Activated CD8-positive, alpha-beta T cell treated with anti-CD3 and anti-CD28 coated beads, Interleukin-2, amount 10 ng/mL, durations not matched to agents 7 days and 5 days (primary cell): ENCODE measurements around the gene RNF121. TPM values are rescaled to one million over a fixed set of nuclear protein-coding genes. Genes with fewer than 3 reads are reported as not detected.

Experiments
- ATAC-seq: fragments of 150-1000 bp; cut with Tn5 transposase; one replicate; pipeline ENCODE4 v1.10.0; 2021; ENCODE audit warnings: moderate library complexity
- CTCF ChIA-PET: fragments of 350-600 bp; sonication (Branson Sonifier 250); formaldehyde crosslinking; loops from one replicate; lab custom pipeline; 2021; ENCODE audit warnings: antibody characterized with exemption; lab: Charles Lee
- POLR2A ChIA-PET: fragments of 350-600 bp; sonication (Branson Sonifier 250); formaldehyde crosslinking; loops from one replicate; lab custom pipeline; 2021; ENCODE audit warnings: antibody characterized with exemption; lab: Charles Lee
- DNase-seq: peaks from one replicate; pipeline ENCODE4 v3.0.0-alpha.2; 2020
- H3K27ac Mint-ChIP-seq: one replicate; pipeline ENCODE4 v1.8.0; 2021; ENCODE audit warnings: mild to moderate bottlenecking, mixed read lengths
- H3K27me3 Mint-ChIP-seq: one replicate; pipeline ENCODE4 v1.8.0; 2021; ENCODE audit warnings: low read depth, mixed read lengths
- H3K36me3 Mint-ChIP-seq: one replicate; pipeline ENCODE4 v1.8.0; 2021; ENCODE audit warnings: low read depth, mixed read lengths
- H3K4me1 Mint-ChIP-seq: one replicate; pipeline ENCODE4 v1.8.0; 2021; ENCODE audit warnings: low read depth, mixed read lengths
- H3K4me3 Mint-ChIP-seq: one replicate; pipeline ENCODE4 v1.8.0; 2021; ENCODE audit warnings: mild to moderate bottlenecking, mixed read lengths
- H3K9me3 Mint-ChIP-seq: one replicate; pipeline ENCODE4 v1.8.0; 2022; ENCODE audit warnings: mixed read lengths; ENCODE audit not compliant: insufficient read depth
- total RNA-seq, 2 experiments: library from RNA; stranded (reverse); gene quantifications; one replicate each; pipeline ENCODE4 v1.2.3, GENCODE V29; 2021

RNF121 gene
- total RNA-seq, 2 experiments from 2014 or later: 24.8 to 29.9 TPM

- no peak for DNase-seq
- no peaks in the 10 kb centered on the region for H3K9me3 Mint-ChIP-seq
- ATAC-seq: no peak
- no peak overlapping the region for H3K4me3 Mint-ChIP-seq
- H3K27me3 Mint-ChIP-seq: no peaks in the 10 kb centered on the region
- POLR2A ChIA-PET: no interaction called here
- peaks cover 54% of the 10 kb centered on the region for H3K36me3 Mint-ChIP-seq
- no peaks in the 10 kb centered on the region for H3K4me1 Mint-ChIP-seq
- peak overlapping the region; percentile 50 for H3K27ac Mint-ChIP-seq
- CTCF ChIA-PET: no interaction called here
Measured at GRCh38 chr11:71914617-71915189, 14.1 kb upstream of the RNF121 start.

- Mint-ChIP-seq H3K27ac (no peak overlapping the region), H3K27me3 (no peaks in the 10 kb centered on the region), H3K4me1 (no peaks in the 10 kb centered on the region), H3K36me3 (peaks cover 48% of the 10 kb centered on the region), H3K4me3 (no peak overlapping the region), H3K9me3 (no peaks in the 10 kb centered on the region)
- ATAC-seq: no peak
- POLR2A ChIA-PET: no interaction called here
- no peak for DNase-seq
- CTCF ChIA-PET: no interaction called here
Measured at GRCh38 chr11:71917646-71918140, 11.2 kb upstream of the RNF121 start.

GRCh38 chr11:71927820-71928736 is 768 bp upstream of the RNF121 start, which contains the start of gene XNDC1N:
Gene XNDC1N, minus strand, starts transcription at chr11:71928594. Its CDS starts 5,241 bp downstream, at chr11:71923353.
- Mint-ChIP-seq H3K4me3 (peak within 1 kb of the TSS; percentile 91), H3K4me1 (peaks cover 35% of the 10 kb centered on the region), H3K27me3 (no peaks in the 10 kb centered on the region), H3K27ac (peak within 1 kb of the TSS; percentile 99), H3K36me3 (peaks cover 20% of the 10 kb centered on the region), H3K9me3 (no peaks in the 10 kb centered on the region)
- CTCF ChIA-PET: interaction anchor here (0.8 to 2.6 kb wide), 12 partner anchors 8 to 503 kb away, joined by 3 to 16 read pairs (median 4); no protein-coding TSS in a partner anchor
- ATAC-seq (peak; percentile 88), DNase-seq (peak; percentile 86)
- POLR2A ChIA-PET: interaction anchor here (0.6 to 2.4 kb wide), 12 partner anchors 11 to 1725 kb away, joined by 3 to 16 read pairs (median 3); partner anchors contain the start of genes ANAPC15, FADD and IL18BP

GRCh38 chr11:71929491-71929890 is 645 bp downstream of the RNF121 start:
- POLR2A ChIA-PET: interaction anchor here (0.8 to 2.4 kb wide), 2 partner anchors 183 to 430 kb away, joined by 3 to 16 read pairs; partner anchors contain the start of gene ANAPC15
- H3K4me1 Mint-ChIP-seq: peaks cover 44% of the 10 kb centered on the region
- no peaks in the 10 kb centered on the region for H3K27me3 Mint-ChIP-seq
- no peaks in the 10 kb centered on the region for H3K9me3 Mint-ChIP-seq
- peaks cover 19% of the 10 kb centered on the region for H3K36me3 Mint-ChIP-seq
- H3K4me3 Mint-ChIP-seq: peak overlapping the region; percentile 91
- CTCF ChIA-PET: interaction anchor here (0.7 to 2.6 kb wide), 10 partner anchors 10 to 502 kb away, joined by 3 to 16 read pairs (median 4); no protein-coding TSS in a partner anchor
- H3K27ac Mint-ChIP-seq: peak overlapping the region; percentile 99
- DNase-seq (no peak), ATAC-seq (no peak)

- Mint-ChIP-seq H3K36me3 (peaks cover 9% of the 10 kb centered on the region), H3K27ac (no peak overlapping the region), H3K9me3 (no peaks in the 10 kb centered on the region), H3K27me3 (no peaks in the 10 kb centered on the region), H3K4me3 (peak overlapping the region; percentile 91), H3K4me1 (peaks cover 45% of the 10 kb centered on the region)
- ChIA-PET CTCF (interaction anchor here (1.6 kb wide), 1 partner anchor 47 kb away, joined by 5 read pairs; no protein-coding TSS in a partner anchor), POLR2A (no interaction called here)
- DNase-seq: no peak
- no peak for ATAC-seq
Measured at GRCh38 chr11:71930556-71931244, 1.9 kb downstream of the RNF121 start.

- Mint-ChIP-seq H3K27me3 (no peaks in the 10 kb centered on the region), H3K36me3 (peaks cover 8% of the 10 kb centered on the region), H3K4me1 (peaks cover 45% of the 10 kb centered on the region), H3K4me3 (no peak overlapping the region), H3K9me3 (no peaks in the 10 kb centered on the region), H3K27ac (no peak overlapping the region)
- DNase-seq (no peak), ATAC-seq (no peak)
- ChIA-PET POLR2A (no interaction called here), CTCF (interaction anchor here (1.1 to 1.6 kb wide), 2 partner anchors 46 to 94 kb away, joined by 5 read pairs; no protein-coding TSS in a partner anchor)
Measured at GRCh38 chr11:71931245-71931602, 2.4 kb downstream of the RNF121 start.

- no peaks in the 10 kb centered on the region for H3K9me3 Mint-ChIP-seq
- peaks cover 35% of the 10 kb centered on the region for H3K4me1 Mint-ChIP-seq
- POLR2A ChIA-PET: no interaction called here
- H3K27ac Mint-ChIP-seq: no peak overlapping the region
- ATAC-seq (no peak), DNase-seq (no peak)
- H3K36me3 Mint-ChIP-seq: peaks cover 2% of the 10 kb centered on the region
- CTCF ChIA-PET: interaction anchor here (1.3 to 1.6 kb wide), 2 partner anchors 24 to 481 kb away, joined by 3 to 5 read pairs; no protein-coding TSS in a partner anchor
- no peaks in the 10 kb centered on the region for H3K27me3 Mint-ChIP-seq
- H3K4me3 Mint-ChIP-seq: no peak overlapping the region
Measured at GRCh38 chr11:71933141-71933933, 4.5 kb downstream of the RNF121 start.

GRCh38 chr11:71934213-71934612 is 5.4 kb downstream of the RNF121 start:
- Mint-ChIP-seq H3K4me3 (no peak overlapping the region), H3K9me3 (no peaks in the 10 kb centered on the region), H3K27me3 (no peaks in the 10 kb centered on the region), H3K36me3 (peaks cover 2% of the 10 kb centered on the region), H3K4me1 (peaks cover 33% of the 10 kb centered on the region), H3K27ac (no peak overlapping the region)
- ChIA-PET POLR2A (no interaction called here), CTCF (interaction anchor here (1.3 kb wide), 1 partner anchor 480 kb away, joined by 3 read pairs; no protein-coding TSS in a partner anchor)
- no peak for DNase-seq
- no peak for ATAC-seq

- peaks cover 2% of the 10 kb centered on the region for H3K36me3 Mint-ChIP-seq
- ChIA-PET POLR2A (no interaction called here), CTCF (no interaction called here)
- DNase-seq (no peak), ATAC-seq (no peak)
- H3K4me3 Mint-ChIP-seq: no peak overlapping the region
- H3K27ac Mint-ChIP-seq: no peak overlapping the region
- peaks cover 21% of the 10 kb centered on the region for H3K4me1 Mint-ChIP-seq
- no peaks in the 10 kb centered on the region for H3K27me3 Mint-ChIP-seq
- no peaks in the 10 kb centered on the region for H3K9me3 Mint-ChIP-seq
Measured at GRCh38 chr11:71935338-71935925, 6.6 kb downstream of the RNF121 start.

- Mint-ChIP-seq H3K4me3 (no peak overlapping the region), H3K27me3 (no peaks in the 10 kb centered on the region), H3K9me3 (no peaks in the 10 kb centered on the region), H3K27ac (no peak overlapping the region), H3K4me1 (peaks cover 9% of the 10 kb centered on the region), H3K36me3 (peaks cover 2% of the 10 kb centered on the region)
- no peak for DNase-seq
- ChIA-PET POLR2A (no interaction called here), CTCF (no interaction called here)
- ATAC-seq: no peak
Measured at GRCh38 chr11:71936825-71937224, 8.0 kb downstream of the RNF121 start.
